AG09319 (cell line): ENCODE results near the gene TAOK3.
"Not testable (repeated sequence)": the region's sequence is repeated elsewhere in the genome, so short reads cannot be mapped to it uniquely, and the experiment has no call there.

Source experiments
- DNase-seq: peaks from one replicate; pipeline ENCODE4 v3.0.0-alpha.2; 2010; ENCODE audit warnings: low read depth; ENCODE audit errors: extremely low read depth
- CTCF ChIP-seq: IDR thresholded peaks from 2 replicates; pipeline ENCODE4 v1.5.1; 2011; ENCODE audit warnings: low read depth, mild to moderate bottlenecking, inconsistent platforms, low read length, moderate library complexity

Gene TAOK3

GRCh38 chr12:118271183-118271582, 101.5 kb downstream of the TAOK3 start:
- TF ChIP-seq CTCF, result no peak
- no peak for DNase-seq

GRCh38 chr12:118269806-118270205, 102.9 kb downstream of the TAOK3 start:
- no peak for DNase-seq
- TF ChIP-seq CTCF, result no peak

DNA sequence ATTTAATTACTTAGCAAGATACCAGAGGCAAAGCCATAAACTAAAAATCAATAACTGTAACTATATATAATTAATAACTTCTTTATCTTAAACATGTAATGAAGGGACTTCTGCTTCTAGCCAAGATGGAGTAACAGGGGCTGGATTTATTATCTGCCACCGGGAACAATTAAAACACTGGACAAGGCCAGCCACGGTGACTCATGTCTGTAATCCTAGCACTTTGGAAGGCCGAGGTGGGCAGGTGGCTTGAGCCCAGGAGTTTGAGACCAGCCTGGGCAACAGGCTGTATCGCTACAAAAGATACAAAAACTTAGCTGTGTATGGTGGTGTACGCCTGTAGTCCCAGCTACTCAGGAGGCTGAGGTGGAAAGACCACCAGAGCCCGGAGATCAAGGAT, 113.6 kb downstream of the TAOK3 start:
- DNase-seq, result no peak
- TF ChIP-seq CTCF, result no peak

DNA sequence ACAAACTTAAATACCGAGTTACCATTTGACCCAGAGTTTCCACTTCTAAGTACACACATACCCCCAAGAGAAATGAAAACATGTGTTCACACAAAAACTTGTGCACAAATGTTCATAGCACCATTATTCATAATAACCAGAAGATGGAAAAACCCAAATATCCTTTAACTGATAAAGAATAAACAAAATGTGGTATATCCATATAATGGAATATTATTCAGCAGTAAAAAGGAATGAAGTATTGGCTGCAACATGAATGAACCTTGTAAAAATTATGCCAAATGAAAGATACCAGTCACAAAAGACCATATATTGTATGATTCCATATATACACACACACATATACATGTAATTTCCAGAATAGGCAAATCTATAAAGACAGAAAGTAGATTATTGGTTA, 116.4 kb downstream of the TAOK3 start:
- TF ChIP-seq CTCF, result no peak
- no peak for DNase-seq

DNA sequence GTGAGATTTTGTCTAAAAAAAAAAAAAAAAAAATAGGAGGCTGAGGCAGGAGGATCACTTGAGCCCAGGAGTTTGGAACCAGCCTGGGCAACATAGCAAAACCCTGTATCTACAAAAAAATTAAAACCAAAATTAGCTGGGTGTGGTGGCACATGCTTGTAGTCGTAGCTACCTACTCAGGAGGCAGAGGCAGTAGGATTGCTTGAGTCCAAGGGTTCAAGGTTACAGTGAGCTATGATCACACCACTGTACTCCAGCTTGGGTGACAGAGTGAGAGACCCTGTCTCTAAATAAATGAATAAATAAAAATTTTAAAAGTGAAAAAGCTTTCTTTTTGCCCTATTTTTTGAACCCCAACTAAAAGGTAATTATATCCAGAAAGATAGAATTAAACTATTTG, 123.2 kb downstream of the TAOK3 start:
- TF ChIP-seq CTCF, result no peak
- DNase-seq, result no peak

- DNase-seq, result not testable (repeated sequence)
Measured at GRCh38 chr12:118245886-118246285, 126.8 kb downstream of the TAOK3 start.

DNA sequence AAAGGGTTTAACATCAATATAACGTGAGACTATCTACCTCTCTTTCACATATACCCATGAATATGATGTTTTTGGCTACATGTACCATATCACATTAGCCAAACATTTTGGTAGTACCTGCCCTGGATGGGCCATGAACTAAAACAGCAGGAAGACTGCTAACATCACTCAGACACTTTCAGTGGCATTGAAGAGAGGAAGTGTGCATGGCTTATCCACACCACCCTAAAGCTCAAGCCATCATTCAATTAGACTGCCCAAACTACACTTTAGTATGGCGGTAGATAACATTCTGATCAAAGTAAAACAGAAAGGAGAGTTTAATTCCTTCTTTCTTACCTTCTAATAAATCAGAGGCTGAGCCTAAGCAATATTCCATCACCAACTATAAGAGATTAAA, 133.8 kb downstream of the TAOK3 start:
- TF ChIP-seq CTCF, result no peak
- DNase-seq, result no peak

DNA sequence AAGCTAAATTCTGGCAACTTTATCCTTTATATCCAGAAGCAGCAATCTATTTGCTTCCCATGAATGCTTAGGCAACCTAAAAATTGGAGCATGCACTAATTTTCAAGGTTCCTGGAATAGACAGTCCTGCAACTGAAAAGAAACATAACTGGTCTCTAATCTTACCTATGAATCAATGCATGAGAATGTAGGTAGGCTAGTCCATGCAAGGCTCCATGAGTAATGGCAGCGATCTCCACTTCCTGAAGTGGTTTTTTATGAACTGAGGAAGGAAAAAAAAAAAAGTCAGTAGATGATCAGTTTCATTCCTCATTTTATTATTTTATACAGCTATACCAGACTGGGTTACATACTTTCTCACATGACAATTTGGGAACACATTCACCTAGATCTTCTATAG, 134.8 kb downstream of the TAOK3 start:
- no peak for DNase-seq
- TF ChIP-seq CTCF, result no peak
